NCI-H2029 (cell line): ENCODE measurements around the gene EHBP1L1.
A peak's percentile ranks its signal among the peaks of the same experiment; 100 is the strongest.

ENCODE experiments used
- DNase-seq: peaks from one replicate; lab custom pipeline; 2025; lab: John Stamatoyannopoulos, UW

The EHBP1L1 gene

GRCh38 chr11:65575568-65576231 lies at the start of gene EHBP1L1:
EHBP1L1 (plus strand) TSS chr11:65576053; CDS start chr11:65576303, 250 bp downstream.
- no peak for DNase-seq

- no peak for DNase-seq
Measured at GRCh38 chr11:65526744-65527143, 49.1 kb upstream of the EHBP1L1 start.

DNA sequence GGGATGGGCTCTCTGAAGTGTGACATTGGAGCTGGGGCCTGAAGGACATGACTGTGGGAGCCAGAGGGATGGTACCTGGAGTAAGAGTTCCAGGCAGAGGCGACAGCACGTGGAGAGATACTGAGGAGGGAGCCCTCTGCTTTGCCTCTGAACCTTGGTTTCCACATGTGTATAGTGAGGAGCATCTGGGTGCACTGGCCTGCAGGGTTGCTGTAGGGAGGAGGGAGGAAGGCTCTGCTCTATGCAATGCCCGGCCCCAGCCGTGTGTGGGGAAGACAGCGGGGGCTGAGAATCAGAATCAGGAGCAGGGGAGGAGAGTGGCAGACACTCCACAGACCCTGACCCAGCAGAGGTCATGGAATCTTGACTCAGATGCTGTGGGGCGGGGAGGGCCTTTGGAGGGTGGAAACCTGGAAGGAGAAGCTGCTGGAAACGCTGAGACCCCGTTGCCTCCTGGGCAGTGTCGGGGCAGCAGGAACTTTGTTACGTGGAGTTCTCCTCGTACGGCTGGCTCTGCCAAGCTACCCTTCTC lies 47.0 kb upstream of the EHBP1L1 start:
- DNase-seq, result no peak

DNA sequence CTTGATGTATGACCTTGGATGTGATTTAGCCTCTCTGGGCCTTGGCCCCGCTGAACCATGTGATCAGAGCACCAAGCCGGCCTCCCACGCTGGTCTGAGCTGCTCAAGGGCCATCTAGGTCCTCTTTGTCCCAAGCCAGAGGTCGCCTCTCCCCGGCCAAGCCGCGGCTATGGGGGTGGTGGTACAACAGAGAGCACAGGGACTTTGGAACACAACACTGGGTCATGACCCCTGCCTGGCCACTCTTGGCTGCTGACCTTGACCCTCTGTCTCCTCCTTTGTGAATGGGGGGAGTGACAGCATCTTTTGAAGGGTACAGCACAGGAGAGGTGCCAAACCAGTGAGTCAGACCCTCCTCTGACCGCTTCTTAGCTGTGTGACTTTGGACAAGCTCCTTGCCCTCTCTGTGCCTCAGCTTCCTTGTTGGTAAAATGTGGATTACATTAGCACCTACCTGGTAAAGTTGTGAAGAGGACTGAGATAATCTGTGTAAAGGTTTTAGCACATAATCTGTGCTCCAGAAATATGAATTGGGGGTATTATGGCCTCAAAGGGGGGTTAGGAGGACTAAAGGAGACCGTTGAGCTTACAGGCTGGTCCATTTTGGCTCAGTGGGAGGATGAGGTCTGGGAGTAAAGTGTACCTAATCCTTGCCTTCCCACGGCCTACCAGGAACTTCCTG lies 46.2 kb upstream of the EHBP1L1 start:
- DNase-seq, result no peak

DNA sequence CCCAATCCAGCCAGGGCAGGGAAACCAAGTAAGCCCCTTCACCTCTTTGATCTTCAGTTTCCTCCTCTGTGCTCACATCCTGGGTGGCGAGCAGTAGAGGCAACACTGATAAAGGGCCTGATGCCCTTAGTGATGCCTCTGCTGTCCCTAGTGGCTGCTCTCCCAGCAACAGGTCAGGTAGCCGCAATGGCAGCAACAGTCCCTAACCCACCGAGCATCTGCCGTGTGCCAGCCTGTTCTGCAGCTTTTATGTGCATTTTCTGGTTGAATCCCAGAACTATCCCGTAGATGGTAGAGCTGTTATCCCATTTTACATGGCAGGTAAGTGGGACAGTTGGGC lies 45.7 kb upstream of the EHBP1L1 start:
- DNase-seq, result no peak

DNA sequence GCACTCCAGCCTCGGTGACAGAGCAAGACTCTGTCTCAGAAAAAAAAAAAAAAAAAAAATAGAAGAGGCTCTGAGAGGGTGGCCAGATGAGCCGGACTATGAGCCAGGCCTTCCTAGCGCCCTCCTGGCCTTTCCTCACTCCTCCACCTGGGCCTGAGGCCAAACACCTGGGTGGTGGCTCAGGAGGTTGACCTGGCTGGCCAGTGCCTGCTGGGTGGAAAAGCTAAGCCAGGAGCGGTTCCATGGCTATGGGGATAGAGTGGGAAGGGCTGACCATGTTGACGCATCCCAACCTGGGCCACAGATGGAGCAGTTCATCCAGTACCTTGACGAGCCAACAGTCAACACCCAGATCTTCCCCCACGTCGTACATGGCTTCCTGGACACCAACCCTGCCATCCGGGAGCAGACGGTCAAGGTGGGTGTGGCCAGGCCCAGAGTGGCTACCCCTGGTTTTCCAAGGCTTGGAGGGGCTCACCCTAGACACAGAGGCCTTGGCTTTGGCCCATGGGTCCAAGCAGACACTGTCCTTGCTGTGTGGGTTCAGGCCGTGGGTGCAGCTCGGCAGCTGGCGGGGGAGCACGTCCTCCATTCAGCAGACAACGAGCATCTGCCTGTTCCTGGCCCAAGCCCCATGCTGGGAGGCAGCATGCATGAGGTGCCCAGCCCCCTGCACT lies 43.3 kb upstream of the EHBP1L1 start:
- DNase-seq, result no peak

DNA sequence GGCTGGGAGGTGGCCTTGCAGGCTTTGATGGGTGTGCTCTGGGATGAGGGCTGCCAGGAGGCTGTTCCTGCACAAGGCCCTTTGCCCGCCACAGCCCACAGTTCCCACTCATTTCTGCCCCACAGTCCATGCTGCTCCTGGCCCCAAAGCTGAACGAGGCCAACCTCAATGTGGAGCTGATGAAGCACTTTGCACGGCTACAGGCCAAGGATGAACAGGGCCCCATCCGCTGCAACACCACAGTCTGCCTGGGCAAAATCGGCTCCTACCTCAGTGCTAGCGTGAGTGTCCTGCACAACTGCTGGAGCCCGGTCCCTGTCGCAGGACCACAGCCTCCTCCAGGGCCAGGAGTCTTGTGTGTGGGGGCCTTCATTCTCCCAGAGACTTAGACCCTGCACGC lies 40.8 kb upstream of the EHBP1L1 start:
- no peak for DNase-seq

GRCh38 chr11:65536412-65537295 lies 39.2 kb upstream of the EHBP1L1 start:
- no peak for DNase-seq

GRCh38 chr11:65537296-65537597 lies 38.6 kb upstream of the EHBP1L1 start:
- no peak for DNase-seq

GRCh38 chr11:65537620-65538231 lies 38.1 kb upstream of the EHBP1L1 start:
- DNase-seq, result no peak

GRCh38 chr11:65538232-65538914 lies 37.5 kb upstream of the EHBP1L1 start:
- DNase-seq, result no peak

- no peak for DNase-seq
Measured at GRCh38 chr11:65538915-65539743, 36.7 kb upstream of the EHBP1L1 start.

DNA sequence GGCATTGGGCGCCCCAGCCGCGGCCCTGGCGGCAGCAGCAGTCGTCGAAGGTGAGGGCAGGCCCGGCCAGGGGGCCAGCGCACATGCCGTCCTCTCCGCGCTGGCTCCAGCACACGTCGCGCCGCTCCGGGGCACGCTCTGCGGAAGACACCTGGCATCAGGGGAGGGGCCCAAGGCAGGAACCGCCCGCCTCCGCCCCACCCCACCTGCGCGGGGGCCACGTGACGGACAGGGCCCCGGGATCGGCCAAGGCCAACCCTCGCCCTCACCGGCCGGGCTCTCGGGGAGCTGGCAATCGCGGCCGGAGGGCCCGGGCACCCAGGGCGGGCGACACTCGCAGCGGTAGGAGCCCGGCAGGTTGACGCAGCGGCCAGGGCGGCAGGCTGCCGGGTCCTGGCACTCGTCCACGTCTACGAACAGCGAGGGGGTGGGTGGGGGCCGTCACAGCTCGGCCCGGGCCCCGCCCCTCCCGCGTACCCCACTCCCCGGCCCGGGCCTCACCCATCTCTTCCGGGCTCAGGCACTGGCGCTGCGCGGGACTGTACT lies 36.0 kb upstream of the EHBP1L1 start:
- peak; percentile 73 for DNase-seq

DNA sequence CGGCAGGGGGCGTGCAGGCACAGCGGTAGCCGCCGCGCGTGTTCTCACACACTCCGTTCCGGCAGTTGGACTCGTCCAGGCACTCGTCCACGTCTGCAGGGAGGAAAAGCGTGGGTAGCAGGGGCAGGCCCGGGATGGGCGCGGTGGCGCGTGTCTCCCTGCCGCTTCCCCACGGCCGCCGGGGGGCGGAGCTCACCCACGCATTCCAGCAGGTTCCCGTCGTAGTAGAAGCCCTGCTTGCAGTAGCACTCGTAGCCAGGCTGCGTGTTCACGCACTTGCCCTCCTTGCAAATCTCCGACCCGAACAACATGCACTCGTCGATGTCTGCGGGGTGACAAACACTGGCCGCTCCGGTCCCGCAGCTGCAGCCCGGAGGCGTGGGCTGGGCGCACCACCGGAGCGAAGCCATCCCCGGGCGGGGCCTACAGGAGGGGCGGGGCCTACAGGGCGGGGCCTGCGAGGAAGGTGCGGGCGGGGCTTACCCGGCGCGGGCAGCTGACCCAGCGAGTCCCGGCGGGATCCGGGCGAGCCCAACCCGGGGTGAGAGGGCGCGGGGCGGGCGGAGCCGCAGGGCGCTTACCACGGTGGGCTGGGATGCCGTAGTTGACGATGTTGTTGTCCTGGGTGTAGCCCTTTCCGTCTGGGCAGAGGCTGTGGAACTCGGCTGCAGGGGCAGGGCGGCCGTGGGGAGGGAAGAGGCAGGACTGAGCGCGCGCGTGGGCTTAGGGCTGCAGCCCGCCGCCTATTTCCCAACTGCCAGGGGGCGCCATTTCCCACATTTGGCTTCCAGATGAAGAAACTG lies 35.4 kb upstream of the EHBP1L1 start:
- peak; percentile 85 for DNase-seq

GRCh38 chr11:65541093-65541982 lies 34.5 kb upstream of the EHBP1L1 start:
- no peak for DNase-seq

DNA sequence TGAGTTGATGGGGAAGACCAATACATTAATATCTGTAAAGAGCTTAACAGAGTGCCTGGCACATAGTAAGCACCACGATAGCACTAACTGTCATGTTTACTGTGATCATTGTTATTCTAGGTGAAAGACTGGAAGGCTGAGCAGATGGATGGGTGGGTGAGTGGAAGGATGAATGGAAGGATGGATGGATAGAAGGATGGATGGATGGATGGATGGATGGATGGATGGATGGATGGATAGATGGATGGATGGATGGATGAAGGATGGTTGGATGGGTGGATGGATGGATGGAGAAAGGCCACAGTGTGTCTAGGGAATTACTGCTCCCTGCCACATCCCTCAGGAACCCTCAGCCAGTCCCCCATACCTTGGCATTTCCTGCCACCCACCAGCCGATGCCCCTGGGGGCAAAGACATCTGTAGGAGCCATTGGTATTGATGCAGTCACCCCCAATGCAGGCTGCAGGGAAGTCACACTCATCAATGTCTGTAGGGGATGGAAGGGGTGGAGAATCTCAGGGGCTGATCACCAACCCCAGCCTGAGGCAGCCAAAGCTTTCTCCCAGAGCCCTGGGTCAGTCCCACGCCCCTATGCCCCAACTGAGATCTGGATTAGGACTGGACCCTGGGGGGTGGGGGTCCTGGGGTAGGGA lies 33.0 kb upstream of the EHBP1L1 start:
- DNase-seq, result no peak

DNA sequence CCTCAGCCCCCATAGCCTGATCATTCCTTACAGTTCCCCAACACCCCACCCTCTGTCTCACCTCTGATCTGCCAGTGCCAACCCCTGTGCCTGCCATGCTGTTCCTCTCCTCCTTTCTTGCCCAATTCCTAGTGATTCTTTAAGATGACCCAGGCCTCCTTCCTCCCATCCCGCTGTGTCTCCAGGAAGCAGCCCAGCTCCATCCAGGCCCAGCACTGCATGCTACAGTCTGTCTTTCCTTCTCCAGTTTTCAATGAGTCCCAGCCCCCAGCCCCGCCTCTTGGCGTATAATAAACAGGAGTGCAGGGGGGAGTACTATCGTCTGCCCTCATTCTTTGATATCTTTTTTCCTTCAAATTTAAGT lies 30.0 kb upstream of the EHBP1L1 start:
- no peak for DNase-seq
